Activated CD8-positive, alpha-beta memory T cell treated with anti-CD3 and anti-CD28 coated beads, Interleukin-2, amount 50 U/mL, for 1 hour (primary cell): ENCODE measurements around the gene USP6.
"Not testable (repeated sequence)": the region's sequence is repeated elsewhere in the genome, so short reads cannot be mapped to it uniquely, and the experiment has no call there.

ENCODE experiments used
- DNase-seq: peaks from one replicate; pipeline ENCODE4 v3.0.0-alpha.2; 2020; ENCODE audit errors: extremely low read depth

USP6 gene

GRCh38 chr17:5122056-5122455 lies 6.2 kb downstream of the USP6 start:
- not testable (repeated sequence) for DNase-seq

- DNase-seq: no peak
These were observed 6.9 kb downstream of the USP6 start for GRCh38 chr17:5122586-5123342.

- no peak for DNase-seq
These were observed 7.7 kb downstream of the USP6 start for GRCh38 chr17:5123343-5124124.

DNA sequence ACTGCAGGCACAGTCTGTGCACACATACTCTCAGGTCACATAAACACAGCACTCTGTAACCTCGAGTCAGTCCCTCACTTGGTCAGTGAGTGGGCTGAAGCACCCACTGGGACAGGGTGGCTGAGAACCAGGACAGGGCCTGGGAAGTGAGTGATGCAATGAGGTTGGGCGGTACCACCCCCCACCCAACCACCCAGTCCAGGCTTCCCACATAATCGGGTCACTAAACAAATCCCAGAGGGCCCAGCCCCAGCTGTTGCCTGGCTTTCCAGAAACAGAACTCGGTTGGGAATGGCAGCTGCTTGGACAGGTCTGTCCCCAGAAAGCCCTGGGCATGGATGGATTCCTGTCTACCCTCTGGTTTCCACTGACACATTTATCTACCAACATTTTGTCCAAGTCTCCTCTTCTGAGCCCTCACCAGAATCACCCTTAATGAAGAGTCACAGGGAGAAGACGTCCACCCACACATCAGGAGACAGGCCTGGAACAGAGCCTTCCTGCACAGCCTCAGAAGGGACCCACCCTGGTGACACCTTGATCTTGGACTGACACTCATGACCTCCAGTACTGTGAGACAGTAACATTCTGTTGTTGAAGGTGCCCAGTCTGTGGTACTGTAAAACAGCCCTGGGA lies 8.4 kb downstream of the USP6 start:
- DNase-seq: not testable (repeated sequence)

- not testable (repeated sequence) for DNase-seq
These were observed 9.1 kb downstream of the USP6 start for GRCh38 chr17:5124896-5125295.

DNA sequence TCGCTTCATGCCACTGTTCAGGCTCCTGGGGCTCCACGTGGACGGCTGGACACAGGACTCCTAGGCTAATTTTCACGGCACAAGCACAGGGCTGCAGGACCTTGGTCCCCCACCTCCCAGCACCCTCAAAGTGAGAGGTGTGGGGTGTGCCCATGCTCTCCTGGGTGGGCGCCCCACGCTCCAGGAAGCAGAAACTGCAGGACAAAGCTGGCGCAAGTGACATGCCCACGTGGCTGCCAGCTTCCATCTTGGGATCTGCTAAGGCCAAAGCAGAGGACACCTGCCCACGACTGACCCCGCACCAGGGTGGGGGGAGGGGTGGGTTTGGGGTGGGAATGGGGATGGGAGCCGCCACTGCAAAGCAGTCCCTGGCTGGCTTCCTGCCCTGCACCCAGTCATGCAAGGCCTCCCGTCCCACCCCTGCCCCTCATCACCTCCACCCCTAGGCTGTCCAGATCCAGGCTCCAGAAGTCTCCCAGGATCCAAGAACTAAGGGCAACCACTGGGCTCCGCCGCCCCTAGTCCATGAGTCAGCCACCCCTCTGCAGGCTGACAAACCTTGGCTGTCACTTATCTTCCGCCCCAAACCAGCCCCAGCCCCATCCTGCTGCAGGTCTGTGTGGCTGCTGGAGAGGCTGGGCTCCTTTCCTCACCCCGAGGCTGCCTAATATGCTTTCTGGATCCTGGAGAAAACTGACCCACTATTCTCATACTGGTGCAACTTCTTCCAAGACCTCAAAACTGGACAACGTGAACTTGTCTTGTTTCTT lies 11.1 kb downstream of the USP6 start:
- no peak for DNase-seq

GRCh38 chr17:5127910-5128309 lies 12.1 kb downstream of the USP6 start:
- DNase-seq: no peak

DNA sequence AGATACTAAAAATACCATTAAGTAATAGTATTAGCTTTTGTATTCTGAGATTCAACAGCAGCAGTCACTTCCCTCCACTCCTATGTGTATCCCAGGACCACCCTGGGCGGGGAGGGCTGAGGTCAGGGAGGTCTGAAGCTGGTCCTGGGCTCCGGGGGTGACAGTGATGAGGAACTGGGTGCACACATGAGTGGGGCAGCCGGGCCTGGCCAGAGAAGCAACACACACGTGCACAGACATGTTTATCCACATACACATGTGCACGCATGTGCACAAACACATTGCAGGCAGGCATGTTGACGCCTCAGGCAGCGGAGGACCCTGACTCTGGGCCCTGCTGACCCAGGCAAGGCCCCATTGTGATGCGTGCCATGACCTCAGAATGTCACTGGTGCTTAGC lies 12.6 kb downstream of the USP6 start:
- not testable (repeated sequence) for DNase-seq

GRCh38 chr17:5128905-5129535 lies 13.2 kb downstream of the USP6 start:
- no peak for DNase-seq

DNA sequence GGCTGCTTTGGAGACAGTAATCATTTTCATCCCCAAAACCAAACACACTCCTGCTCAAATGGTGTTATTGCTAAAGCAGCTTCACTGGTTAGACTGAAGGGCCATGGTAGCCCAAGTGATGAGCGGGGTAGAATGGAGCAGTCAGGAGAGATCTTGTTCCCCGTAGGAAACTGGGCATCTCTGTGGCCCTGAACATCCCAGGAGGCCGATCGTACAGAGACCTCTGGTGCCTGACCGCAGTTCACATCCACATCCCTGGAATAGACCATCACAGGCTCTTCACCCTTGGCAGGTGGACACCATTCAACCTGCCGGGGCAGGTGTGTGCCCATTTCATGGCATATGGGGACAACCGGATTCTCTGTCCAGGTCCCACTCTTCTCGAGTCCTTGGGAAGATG lies 13.9 kb downstream of the USP6 start:
- DNase-seq: not testable (repeated sequence)

GRCh38 chr17:5130261-5130660 lies 14.4 kb downstream of the USP6 start:
- DNase-seq: not testable (repeated sequence)

DNA sequence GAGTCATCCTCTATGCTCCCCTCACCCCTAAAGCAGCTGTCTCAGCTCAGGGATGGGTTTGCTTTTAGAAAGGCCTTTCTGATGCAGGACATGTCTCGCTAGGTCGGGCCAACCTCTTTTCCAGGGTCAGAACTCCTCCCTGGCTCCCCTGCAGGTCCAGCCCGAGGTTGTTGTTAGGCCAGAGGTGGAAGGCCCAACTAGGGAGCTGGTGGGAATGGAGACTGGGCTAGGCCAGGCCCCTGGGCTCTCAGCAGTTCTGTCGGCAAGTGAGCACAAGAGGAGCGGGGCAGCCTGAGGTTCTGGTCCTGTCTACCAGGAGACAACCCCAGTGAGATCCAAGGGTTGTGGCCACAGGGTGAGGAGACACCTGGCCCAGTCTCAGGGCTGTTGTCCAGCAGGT lies 14.9 kb downstream of the USP6 start:
- not testable (repeated sequence) for DNase-seq

- DNase-seq: no peak
These were observed 15.4 kb downstream of the USP6 start for GRCh38 chr17:5131146-5131715.

- not testable (repeated sequence) for DNase-seq
These were observed 16.1 kb downstream of the USP6 start for GRCh38 chr17:5131799-5132502.

GRCh38 chr17:5132503-5133225 lies 16.8 kb downstream of the USP6 start:
- DNase-seq: not testable (repeated sequence)

GRCh38 chr17:5133311-5133710 lies 17.5 kb downstream of the USP6 start:
- no peak for DNase-seq

DNA sequence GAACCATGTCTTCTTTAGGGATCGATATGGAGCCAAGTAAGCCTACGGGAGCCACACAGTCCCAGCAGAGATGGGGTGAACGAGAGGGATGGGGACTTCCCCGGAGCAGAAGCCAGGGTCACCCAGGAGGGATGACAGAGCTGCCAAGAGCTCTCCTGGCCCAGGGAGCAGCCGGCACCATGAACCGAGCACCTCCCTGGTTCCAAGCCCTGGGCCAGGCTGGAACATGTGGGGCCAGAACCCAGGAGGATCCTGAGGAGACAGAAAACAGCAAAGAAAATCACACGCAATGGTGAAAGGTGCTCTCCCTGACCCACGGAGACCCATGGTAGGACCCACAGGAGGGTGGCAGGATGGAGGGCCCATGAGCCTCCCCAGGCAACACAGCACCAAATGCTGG lies 18.1 kb downstream of the USP6 start:
- not testable (repeated sequence) for DNase-seq

GRCh38 chr17:5134571-5134970 lies 18.7 kb downstream of the USP6 start:
- not testable (repeated sequence) for DNase-seq

DNA sequence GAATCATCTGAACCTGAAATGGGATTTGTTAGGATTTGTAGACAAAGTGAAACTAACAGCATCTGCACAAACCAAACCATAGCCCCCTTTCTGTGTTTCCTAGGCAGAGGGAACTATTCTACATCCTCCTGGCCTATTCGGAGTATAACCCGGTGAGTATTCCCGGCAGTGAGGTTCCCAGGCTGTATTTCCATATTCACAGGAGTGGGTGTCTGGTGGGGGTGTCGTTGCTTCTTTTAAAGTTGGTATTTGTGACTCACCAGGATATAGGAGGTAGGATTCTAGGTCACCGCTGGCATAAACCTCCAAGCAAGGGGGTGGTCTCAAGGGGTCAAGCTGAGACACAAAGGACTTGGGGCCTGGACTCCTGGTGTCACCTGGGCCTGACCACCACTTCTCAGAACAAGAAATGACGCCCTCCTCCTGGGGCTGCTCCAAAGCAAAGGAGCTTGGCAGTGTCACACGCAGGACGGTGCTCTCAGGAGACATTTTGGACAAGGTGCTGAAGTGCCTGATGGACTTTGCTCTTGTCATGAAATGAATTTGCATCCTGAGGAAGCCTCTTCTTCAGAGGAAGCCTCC lies 19.4 kb downstream of the USP6 start:
- DNase-seq: not testable (repeated sequence)
